Amniotic stem cell (primary cell): Measurements from ENCODE around the gene SCN4B.
A peak's percentile ranks its signal among the peaks of the same experiment; 100 is the strongest.
"Not testable (repeated sequence)": the region's sequence is repeated elsewhere in the genome, so short reads cannot be mapped to it uniquely, and the experiment has no call there.

Source experiments
- DNase-seq: peaks from one replicate; lab custom pipeline; 2025; lab: John Stamatoyannopoulos, UW

Gene SCN4B

DNA sequence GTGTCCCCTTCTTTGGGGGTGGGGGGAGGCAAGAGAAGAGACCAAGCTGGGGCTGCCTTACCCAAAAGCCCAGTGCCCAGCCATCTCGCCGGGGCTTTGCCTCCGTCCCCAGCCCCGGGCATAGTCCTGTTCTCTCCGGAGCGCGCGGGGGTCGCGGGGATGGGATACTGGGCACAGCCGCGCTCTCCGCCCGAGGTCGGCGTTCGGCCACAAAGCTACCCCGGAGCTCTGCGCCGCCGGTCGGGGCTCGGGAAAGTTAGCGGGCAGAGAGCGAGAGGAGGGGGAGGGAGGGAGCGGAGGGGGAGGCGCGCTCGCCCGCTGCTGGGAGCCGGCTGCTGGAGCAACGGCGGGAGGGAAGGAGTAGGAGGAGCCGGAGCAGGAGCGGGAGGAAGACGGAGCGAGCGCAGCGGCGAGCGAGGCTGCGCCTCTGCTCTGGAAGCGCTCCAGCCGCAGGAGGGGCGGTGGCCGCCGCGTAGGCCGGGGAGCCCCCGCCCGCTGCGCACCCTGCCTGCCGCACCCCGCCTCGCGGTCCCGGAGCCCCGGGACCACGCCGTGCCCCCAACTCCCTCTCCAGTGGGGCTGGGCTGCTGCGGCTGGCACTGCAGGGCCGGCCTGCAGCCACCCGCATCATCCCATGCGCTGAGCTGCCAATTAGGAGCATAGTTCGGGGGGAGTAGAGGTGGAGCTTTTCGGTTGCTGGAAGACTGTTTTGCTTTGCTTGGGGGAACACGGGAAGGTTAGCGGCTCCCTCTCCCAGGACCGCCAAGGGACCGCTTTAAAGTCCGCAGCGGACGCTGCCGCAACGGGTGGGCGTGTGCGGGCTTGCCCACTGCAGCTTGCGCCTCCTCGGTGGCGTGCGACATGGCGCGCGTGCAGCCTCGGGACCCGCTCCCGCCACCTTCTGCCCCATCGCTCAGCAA is at the start of gene SCN4B:
TSS of gene SCN4B (minus strand) at position 272 of the 920 bp plus-strand sequence. CDS start at position 122, 150 bp downstream.
- DNase-seq = no peak

GRCh38 chr11:118201966-118202365 is 49.3 kb upstream of the SCN4B start:
- DNase-seq = no peak

- DNase-seq = no peak
These were observed 48.5 kb upstream of the SCN4B start for GRCh38 chr11:118200901-118201680.

GRCh38 chr11:118200497-118200896 is 47.9 kb upstream of the SCN4B start:
- DNase-seq = no peak

- DNase-seq = no peak
These were observed 46.5 kb upstream of the SCN4B start for GRCh38 chr11:118199135-118199534.

GRCh38 chr11:118198370-118198769 is 45.7 kb upstream of the SCN4B start:
- DNase-seq = peak; percentile 34

DNA sequence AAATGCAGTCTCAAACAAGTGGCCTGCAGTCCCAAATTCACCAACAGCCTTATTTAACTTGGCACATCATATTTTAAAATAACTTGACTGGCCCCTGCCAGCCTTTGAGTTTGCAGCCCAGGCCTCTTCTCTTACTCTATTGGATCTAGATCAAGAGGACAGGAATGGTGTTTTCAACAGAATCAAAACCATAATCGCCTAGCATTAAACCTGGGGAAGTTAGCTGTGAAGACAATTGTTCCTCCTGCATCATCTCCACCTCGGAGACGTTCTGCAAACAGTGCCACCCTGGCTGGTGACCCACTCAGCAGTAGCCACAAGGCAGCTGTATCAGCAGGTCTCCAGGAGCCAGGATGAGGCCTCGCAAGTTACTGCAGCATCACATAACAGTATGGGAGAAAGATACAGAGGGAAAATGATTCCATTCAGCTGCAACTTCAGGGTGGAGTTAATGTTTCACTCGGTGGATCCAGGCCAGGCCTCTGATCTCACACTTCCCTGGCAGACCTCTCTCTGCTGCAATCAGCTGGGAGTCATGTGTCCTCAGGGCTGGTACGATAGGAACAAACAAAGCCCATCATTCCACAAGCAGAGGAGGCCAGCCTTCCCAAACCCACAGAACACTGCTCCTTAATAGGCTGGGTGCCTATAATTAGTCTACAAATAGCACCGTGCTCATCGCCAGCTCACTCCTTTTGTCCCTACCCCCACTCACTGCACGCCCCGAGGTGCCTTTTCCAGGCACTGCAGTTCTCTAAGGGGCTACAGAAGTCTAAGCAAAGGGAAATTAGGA is 42.4 kb upstream of the SCN4B start:
- peak; percentile 16 for DNase-seq

GRCh38 chr11:118193910-118194566 is 41.4 kb upstream of the SCN4B start:
- DNase-seq = no peak

GRCh38 chr11:118192817-118193216 is 40.2 kb upstream of the SCN4B start:
- DNase-seq = not testable (repeated sequence)

DNA sequence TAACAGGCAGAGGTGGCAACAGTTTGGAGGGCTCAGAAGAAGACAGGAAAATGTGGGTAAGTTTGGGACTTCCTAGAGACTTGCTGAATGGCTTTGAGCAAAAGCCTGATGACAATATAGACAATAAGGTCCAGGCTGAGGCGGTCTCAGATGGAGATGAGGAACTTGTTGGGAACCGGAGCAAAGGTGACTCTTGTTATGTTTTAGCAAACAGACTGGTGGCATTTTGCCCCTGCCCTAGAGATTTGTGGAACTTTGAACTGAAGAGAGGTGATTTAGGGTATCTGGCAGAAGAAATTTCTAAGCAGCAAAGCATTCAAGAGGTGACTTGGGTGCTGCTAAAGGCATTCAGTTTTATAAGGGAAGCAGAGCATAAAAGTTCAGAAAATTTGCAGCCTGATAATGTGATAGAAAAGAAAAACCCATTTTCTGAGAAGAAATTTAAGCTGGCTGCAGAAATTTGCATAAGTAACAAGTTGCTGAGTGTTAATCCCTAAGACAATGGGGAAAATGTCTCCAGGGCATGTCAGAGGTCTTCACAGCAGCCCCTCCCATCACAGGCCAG is 38.4 kb upstream of the SCN4B start:
- not testable (repeated sequence) for DNase-seq

DNA sequence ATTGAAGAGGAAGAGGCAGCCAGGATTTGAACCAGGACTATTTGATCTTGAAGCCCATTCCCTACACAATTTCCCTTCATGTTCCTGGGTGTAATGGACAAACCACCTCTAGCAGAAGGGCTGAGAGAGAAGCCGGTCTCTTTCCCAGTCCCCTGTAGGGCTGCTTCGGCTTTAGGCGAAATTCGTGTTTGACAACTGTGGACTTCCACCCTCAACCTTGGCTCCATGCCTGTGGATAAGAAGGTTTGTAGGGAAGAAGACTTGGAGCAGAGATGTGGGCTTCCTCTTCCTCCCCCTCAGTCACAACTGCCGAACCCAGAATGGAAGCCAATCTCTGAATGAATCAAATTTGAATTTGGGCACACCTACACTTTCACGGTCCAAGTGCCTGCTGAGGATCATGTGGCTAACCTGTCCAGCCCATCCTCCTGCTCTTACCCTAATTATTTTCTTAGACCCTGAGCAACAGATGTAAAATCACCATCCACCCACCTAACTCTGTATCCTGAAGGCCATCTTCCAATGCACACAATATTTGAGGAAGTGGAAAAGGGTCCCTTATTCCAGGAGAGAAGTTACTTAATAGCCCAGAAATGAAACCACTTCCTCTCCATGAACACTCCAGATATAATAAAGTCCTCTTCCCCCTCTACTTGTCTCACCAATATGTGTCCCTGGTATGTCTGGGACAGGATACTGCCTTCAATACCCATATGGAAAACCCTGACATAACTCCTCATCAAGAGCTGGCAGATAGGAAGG is 33.9 kb upstream of the SCN4B start:
- DNase-seq = no peak

DNA sequence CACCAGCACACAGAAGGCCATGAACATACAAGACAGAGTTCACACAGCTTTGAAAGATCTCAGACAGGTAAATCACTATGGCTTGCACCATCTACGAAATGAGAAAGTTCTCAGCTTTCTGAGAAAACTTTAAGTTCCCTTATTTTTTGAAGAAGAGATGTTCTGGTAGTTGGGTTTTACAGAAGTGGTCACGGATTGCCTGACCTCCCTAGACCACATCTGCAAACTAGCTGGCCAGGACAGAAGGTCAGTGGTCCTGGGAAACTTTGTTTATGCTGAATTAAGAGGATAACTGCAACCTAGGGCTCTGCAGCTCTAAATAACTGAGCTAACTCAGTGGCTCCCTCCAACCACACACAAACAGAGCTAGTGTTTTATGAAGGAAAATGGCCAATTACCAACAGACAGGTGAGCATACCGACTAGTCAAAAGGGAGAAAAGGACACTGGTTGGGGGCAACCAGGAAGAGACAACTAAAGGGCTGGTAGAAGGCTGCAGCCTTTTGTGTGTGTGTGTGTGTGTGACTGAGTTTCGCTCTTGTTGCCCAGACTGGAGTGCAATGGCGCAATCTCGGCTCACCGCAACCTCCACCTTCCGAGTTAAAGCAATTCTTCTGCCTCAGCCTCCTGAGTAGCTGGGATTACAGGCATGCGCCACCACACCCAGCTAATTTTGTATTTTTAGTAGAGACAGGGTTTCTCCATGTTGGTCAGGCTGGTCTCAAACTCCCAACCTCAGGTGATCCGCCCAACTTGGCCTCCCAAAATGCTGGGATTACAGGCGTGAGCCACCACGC is 32.4 kb upstream of the SCN4B start:
- DNase-seq = no peak

DNA sequence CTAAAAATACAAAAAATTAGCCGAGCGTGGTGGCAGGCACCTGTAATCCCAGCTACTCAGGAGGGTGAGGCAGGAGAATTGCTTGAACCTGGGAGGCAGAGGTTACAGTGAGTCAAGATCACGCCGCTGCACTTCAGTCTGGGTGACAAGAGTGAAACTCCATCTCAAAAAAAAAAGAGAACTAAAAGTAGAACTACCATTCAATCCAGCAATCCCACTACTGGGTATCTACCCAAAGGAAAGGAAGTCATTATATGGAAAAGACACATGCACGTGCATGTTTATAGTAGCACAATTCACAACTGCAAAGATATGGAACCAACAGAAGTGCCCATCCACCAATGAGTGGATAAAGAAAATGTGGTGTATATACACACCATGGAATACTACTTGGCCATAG is 31.1 kb upstream of the SCN4B start:
- DNase-seq = not testable (repeated sequence)

GRCh38 chr11:118180300-118180703 is 27.7 kb upstream of the SCN4B start:
- no peak for DNase-seq

DNA sequence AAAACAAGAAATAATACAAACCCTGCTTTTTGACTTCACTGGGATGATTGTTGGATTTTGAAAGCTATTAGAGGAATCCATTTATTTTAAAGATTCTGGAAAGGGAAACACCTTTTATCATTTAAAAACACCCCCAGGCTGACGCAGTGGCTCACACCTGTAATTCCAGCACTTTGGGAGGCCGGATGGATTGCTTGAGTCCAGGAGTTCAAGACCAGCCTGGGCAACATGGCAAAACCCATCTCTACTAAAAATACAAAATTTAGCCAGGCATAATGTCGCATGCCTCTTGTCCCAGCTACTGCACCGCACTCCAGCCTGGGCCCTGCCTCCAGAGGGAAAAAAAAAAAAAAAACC is 24.1 kb upstream of the SCN4B start:
- no peak for DNase-seq

DNA sequence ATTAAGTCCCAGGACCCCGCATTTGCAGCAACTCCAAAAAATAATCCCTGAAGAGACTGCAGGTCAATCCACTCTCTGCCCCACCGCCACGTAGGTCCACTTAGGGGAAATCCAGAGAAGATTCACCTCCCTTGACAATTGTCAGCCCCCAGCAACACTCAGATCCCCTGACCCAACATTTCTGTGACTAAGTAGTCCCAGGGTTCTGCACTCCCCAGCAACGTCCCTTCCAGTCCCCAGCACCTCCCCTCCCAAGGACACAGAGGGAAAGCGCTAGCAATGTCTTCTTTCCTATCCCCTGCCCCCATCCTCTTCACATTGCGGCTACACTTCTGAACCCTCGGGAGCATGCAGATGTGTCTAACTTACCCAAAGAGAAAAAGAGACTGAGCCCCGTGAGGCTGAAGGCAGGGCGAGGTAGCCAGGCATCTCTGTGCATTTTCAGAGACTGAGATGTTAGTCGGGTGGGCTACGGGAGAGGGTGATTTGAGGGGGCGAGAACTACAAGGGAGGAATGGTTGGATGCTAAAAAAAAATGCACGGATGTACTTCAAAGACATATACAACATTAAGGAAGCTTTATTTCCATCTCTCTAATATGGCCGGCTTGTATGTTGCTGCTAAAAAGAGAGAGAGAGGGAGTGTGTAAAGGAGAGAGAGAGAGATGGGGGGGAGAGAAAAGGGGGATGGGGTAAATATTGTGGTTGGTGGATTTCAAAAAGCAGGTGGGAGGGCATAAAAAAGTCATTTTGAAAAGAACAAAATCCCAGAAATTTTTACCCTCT is 23.6 kb upstream of the SCN4B start, which contains the start of gene SCN2B:
TSS of gene SCN2B (minus strand) at position 647 of the 785 bp plus-strand sequence. CDS start at position 439, 208 bp downstream.
- no peak for DNase-seq

DNA sequence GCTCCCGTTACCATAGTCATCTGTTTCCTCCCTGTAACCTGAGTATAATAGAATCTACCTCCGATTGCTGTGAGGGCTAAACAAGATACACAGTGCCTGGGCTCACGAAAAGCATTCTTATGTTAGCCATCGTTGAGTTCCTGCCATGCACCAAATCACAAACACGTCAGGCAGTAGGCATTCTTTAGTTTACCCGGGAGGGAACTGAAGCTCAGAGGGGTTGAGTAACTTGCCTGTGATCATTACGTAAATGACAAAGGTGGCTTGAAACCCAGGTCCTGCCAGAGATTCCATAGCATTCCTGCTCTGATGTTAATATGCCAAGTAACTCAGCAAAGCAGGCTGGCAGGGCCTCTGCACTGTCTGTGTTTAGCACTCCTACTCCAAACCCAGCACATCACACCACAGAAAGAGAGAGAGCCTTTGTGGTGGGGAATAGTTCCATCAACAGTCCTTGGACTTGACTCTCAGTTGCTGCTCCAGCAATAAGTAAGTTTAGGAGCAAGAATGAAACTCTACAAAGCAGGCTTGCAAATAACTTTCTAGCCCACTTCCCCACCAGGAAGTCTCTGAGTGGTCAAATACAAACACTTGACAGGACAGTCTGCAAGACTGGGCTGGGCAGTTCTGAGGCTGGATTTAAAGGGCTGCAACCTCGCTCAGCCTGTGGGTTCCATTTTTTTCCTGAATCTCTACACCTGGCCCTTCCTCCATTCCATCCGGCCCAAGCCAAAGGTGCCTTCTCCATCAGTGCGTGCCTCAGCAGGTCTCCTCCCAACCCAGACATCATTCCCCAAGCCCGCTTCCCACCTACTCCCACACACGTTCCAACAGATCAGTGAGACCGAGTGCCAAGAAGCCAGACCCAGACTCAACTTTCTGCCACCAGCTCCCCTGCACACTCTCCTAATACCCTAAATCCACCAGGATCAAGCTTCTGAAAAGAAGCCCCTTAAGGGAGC is 22.7 kb upstream of the SCN4B start:
- DNase-seq = no peak
